ENCODE measurements around the gene GPATCH1.
"Not testable (repeated sequence)": the region's sequence is repeated elsewhere in the genome, so short reads cannot be mapped to it uniquely, and the experiment has no call there.

The GPATCH1 gene

DNA sequence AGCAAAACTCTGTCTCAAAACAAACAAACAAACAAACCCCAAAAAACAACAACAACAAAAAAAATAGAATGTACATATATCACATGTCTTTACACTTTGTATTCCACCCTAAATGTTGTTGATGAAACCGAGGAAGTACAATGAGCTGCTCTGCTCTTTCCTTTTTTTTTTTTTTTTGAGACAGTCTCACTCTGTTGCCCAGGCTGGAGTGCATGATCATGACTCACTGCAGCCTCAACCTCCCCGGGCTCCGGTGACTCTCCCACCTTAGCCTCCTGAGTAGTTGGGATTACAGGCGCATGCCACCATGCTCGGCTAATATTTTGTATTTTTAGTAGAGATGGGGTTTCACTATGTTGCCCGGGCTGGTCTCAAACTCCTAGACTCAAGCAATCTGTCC, 82.5 kb downstream of the GPATCH1 start:
- Histone ChIP-seq H2AFZ (ENCODE audit: low read depth, low read length, severe bottlenecking) (no peak overlapping the region), H3F3A (ENCODE audit: insufficient read depth) (no peaks in the 10 kb centered on the region), H4K20me1 (ENCODE audit: low read depth, low read length) (no peaks in the 10 kb centered on the region), H3K9me3 (ENCODE audit: insufficient read depth, low read length) (no peaks in the 10 kb centered on the region), H3K9me2 (replicated peaks; ENCODE audit: insufficient read depth, low read length) (no peaks in the 10 kb centered on the region), H3K27me3 (ENCODE audit: low read length) (no peaks in the 10 kb centered on the region), H3K27ac (ENCODE audit: low read depth, low read length) (no peak overlapping the region), H3K36me3 (ENCODE audit: low read length) (no peaks in the 10 kb centered on the region), H3K79me2 (ENCODE audit: insufficient read depth, low read length) (no peaks in the 10 kb centered on the region), H3K9ac (ENCODE audit: low read length) (no peak overlapping the region), H3K4me3 (ENCODE audit: insufficient read depth, low read length, poor library complexity, severe bottlenecking) (no peak overlapping the region), H3K4me2 (ENCODE audit: low read depth, low read length, poor library complexity, severe bottlenecking) (no peak overlapping the region)
- no peak for TF ChIP-seq EZH2phosphoT487 (conservative IDR thresholded peaks at IDR 0.05; ENCODE audit: low read length)
- TF ChIP-seq, protein P1, sequence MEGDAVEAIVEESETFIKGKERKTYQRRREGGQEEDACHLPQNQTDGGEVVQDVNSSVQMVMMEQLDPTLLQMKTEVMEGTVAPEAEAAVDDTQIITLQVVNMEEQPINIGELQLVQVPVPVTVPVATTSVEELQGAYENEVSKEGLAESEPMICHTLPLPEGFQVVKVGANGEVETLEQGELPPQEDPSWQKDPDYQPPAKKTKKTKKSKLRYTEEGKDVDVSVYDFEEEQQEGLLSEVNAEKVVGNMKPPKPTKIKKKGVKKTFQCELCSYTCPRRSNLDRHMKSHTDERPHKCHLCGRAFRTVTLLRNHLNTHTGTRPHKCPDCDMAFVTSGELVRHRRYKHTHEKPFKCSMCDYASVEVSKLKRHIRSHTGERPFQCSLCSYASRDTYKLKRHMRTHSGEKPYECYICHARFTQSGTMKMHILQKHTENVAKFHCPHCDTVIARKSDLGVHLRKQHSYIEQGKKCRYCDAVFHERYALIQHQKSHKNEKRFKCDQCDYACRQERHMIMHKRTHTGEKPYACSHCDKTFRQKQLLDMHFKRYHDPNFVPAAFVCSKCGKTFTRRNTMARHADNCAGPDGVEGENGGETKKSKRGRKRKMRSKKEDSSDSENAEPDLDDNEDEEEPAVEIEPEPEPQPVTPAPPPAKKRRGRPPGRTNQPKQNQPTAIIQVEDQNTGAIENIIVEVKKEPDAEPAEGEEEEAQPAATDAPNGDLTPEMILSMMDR (IDR thresholded peaks at IDR 0.05; ENCODE audit: insufficient read depth, low read length, poor library complexity, severe bottlenecking) = no peak

- H2AFZ ChIP-seq (ENCODE audit: low read depth, low read length, severe bottlenecking); H3K9me3 ChIP-seq (ENCODE audit: insufficient read depth, low read length); H3K9ac ChIP-seq (ENCODE audit: low read length); H3K4me3 ChIP-seq (ENCODE audit: insufficient read depth, low read length, poor library complexity, severe bottlenecking); H3F3A ChIP-seq (ENCODE audit: insufficient read depth); H3K27ac ChIP-seq (ENCODE audit: low read depth, low read length); H3K9me2 ChIP-seq (replicated peaks; ENCODE audit: insufficient read depth, low read length); H3K27me3 ChIP-seq (ENCODE audit: low read length); H3K79me2 ChIP-seq (ENCODE audit: insufficient read depth, low read length); H3K36me3 ChIP-seq (ENCODE audit: low read length); H4K20me1 ChIP-seq (ENCODE audit: low read depth, low read length); H3K4me2 ChIP-seq (ENCODE audit: low read depth, low read length, poor library complexity, severe bottlenecking): not testable (repeated sequence)
These were observed 85.1 kb downstream of the GPATCH1 start for GRCh38 chr19:33166037-33166436.

- no peaks in the 10 kb centered on the region for H4K20me1 ChIP-seq (ENCODE audit: low read depth, low read length)
These were observed 86.5 kb downstream of the GPATCH1 start for GRCh38 chr19:33167438-33167837.

GRCh38 chr19:33168528-33168927, 87.5 kb downstream of the GPATCH1 start:
- Histone ChIP-seq H3K36me3 (ENCODE audit: low read length) (no peaks in the 10 kb centered on the region), H3K9me2 (replicated peaks; ENCODE audit: insufficient read depth, low read length) (no peaks in the 10 kb centered on the region), H3F3A (ENCODE audit: insufficient read depth) (no peaks in the 10 kb centered on the region), H3K4me3 (ENCODE audit: insufficient read depth, low read length, poor library complexity, severe bottlenecking) (no peak overlapping the region), H3K9ac (ENCODE audit: low read length) (no peak overlapping the region), H4K20me1 (ENCODE audit: low read depth, low read length) (no peaks in the 10 kb centered on the region), H3K9me3 (ENCODE audit: insufficient read depth, low read length) (no peaks in the 10 kb centered on the region), H3K79me2 (ENCODE audit: insufficient read depth, low read length) (no peaks in the 10 kb centered on the region), H3K4me2 (ENCODE audit: low read depth, low read length, poor library complexity, severe bottlenecking) (no peak overlapping the region), H3K27me3 (ENCODE audit: low read length) (no peaks in the 10 kb centered on the region), H2AFZ (ENCODE audit: low read depth, low read length, severe bottlenecking) (no peak overlapping the region), H3K27ac (ENCODE audit: low read depth, low read length) (no peak overlapping the region)
- TF ChIP-seq, protein P1 (IDR thresholded peaks at IDR 0.05; ENCODE audit: insufficient read depth, low read length, poor library complexity, severe bottlenecking) = no peak
- TF ChIP-seq EZH2phosphoT487 (conservative IDR thresholded peaks at IDR 0.05; ENCODE audit: low read length) = no peak

More at GRCh38 chr19:33167438-33167837, 86.5 kb downstream of the GPATCH1 start:
- Histone ChIP-seq H3K9me2 (replicated peaks; ENCODE audit: insufficient read depth, low read length) (no peaks in the 10 kb centered on the region), H3K27ac (ENCODE audit: low read depth, low read length) (no peak overlapping the region), H3F3A (ENCODE audit: insufficient read depth) (no peaks in the 10 kb centered on the region), H3K4me3 (ENCODE audit: insufficient read depth, low read length, poor library complexity, severe bottlenecking) (no peak overlapping the region), H3K27me3 (ENCODE audit: low read length) (no peaks in the 10 kb centered on the region), H2AFZ (ENCODE audit: low read depth, low read length, severe bottlenecking) (no peak overlapping the region), H3K4me2 (ENCODE audit: low read depth, low read length, poor library complexity, severe bottlenecking) (no peak overlapping the region), H3K9ac (ENCODE audit: low read length) (no peak overlapping the region), H3K36me3 (ENCODE audit: low read length) (no peaks in the 10 kb centered on the region), H3K9me3 (ENCODE audit: insufficient read depth, low read length) (no peaks in the 10 kb centered on the region), H3K79me2 (ENCODE audit: insufficient read depth, low read length) (no peaks in the 10 kb centered on the region)
- TF ChIP-seq, protein P1 (IDR thresholded peaks at IDR 0.05; ENCODE audit: insufficient read depth, low read length, poor library complexity, severe bottlenecking) = no peak
- no peak for TF ChIP-seq EZH2phosphoT487 (conservative IDR thresholded peaks at IDR 0.05; ENCODE audit: low read length)
